MCF 10A (cell line): Measurements from ENCODE around the gene ARMH3. TPM values are rescaled to one million over a fixed set of nuclear protein-coding genes. Genes with fewer than 3 reads are reported as not detected.

Source experiments
- BruUV-seq: library from RNA; stranded (reverse); fragments of 400-500 nt; replicated peaks from 2 replicates; lab custom pipeline; 2021; lab: Mats Ljungman, UMichigan
- CTCF ChIA-PET: fragments of 300-600 bp; sonication (Branson Sonifier 250); formaldehyde crosslinking; extraction: SDS; loops from one replicate; lab custom pipeline; 2021; ENCODE audit warnings: antibody characterized with exemption, inconsistent platforms; lab: Yijun Ruan, JAX
- POLR2A ChIA-PET: fragments of 300-600, 350-650 bp; sonication (Branson Sonifier 250); formaldehyde crosslinking; extraction: SDS; loops from one replicate; lab custom pipeline; 2020; ENCODE audit warnings: antibody characterized with exemption, inconsistent platforms; lab: Yijun Ruan, JAX
- DNase-seq: peaks from one replicate; pipeline ENCODE4 v3.0.0-alpha.2; 2018; ENCODE audit not compliant: unreplicated experiment
- H3K27ac Mint-ChIP-seq: one replicate; pipeline ENCODE4 v1.8.0; 2022; ENCODE audit warnings: mild to moderate bottlenecking, low read depth, mixed read lengths; ENCODE audit not compliant: unreplicated experiment
- H3K27me3 Mint-ChIP-seq: one replicate; pipeline ENCODE4 v1.8.0; 2022; ENCODE audit warnings: mixed read lengths; ENCODE audit not compliant: insufficient read depth, unreplicated experiment
- H3K36me3 Mint-ChIP-seq: one replicate; pipeline ENCODE4 v1.8.0; 2022; ENCODE audit warnings: mild to moderate bottlenecking, moderate library complexity, mixed read lengths; ENCODE audit not compliant: insufficient read depth, unreplicated experiment
- H3K4me1 Mint-ChIP-seq: one replicate; pipeline ENCODE4 v1.8.0; 2022; ENCODE audit warnings: mixed read lengths; ENCODE audit not compliant: insufficient read depth, unreplicated experiment
- H3K4me3 Mint-ChIP-seq: one replicate; pipeline ENCODE4 v1.8.0; 2022; ENCODE audit warnings: mild to moderate bottlenecking, moderate library complexity, mixed read lengths; ENCODE audit not compliant: unreplicated experiment
- H3K9me3 Mint-ChIP-seq: one replicate; pipeline ENCODE4 v1.8.0; 2022; ENCODE audit warnings: mixed read lengths; ENCODE audit not compliant: unreplicated experiment
- intact Hi-C: fragments of 100-400 bp; cut with micrococcal nuclease; formaldehyde crosslinking; loops from 2 replicates; pipeline ENCODE4 v1.14.1; 2022
- total RNA-seq: library from RNA; stranded (reverse); gene quantifications from 2 replicates; pipeline ENCODE4 v1.2.3, GENCODE V29; 2022
- TF ChIP-seq, protein P1 (sequence below): fragments of 200-600 bp; IDR thresholded peaks from one replicate; pipeline ENCODE4 v1.8.0; 2022; ENCODE audit warnings: antibody characterized with exemption, mild to moderate bottlenecking; ENCODE audit not compliant: unreplicated experiment

The ARMH3 gene
- total RNA-seq, 1 experiment from 2014 or later: 17.6 TPM

DNA sequence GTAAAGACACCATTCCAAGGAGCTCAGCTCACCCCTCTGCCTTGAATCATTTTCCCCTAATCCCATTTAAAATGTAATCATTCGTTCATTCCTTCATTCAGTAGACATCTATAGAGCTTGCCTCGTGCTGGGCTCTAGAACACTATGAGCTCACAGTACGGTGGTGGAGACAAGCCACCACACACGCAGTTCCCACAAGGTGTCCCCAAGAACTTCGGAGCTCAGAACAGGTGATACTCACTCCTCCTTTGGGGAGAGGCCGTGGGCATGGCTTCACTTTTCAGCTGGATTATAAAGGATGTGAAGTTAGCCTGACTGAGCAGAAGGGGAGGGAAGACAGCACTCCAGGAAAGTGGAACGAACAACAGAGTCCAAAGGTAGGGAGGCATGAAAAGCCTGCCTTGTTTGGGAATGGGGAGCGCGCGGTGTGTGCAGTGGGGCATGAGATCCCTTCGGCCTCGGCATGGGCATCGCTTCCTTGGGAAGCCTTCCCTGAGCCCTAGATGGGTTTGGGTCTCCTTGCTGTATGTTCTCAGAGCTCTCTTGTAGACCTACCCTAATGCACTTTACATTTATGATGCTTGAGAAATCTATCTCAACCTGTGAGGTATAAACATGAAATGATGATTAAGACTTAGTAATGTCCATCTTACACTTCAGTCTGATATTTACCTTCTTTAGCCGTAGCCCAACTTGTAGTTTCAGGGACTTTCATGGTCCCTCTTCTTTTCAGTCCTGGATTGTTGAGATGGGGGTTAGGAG, 236.9 kb downstream of the ARMH3 start:
- peak overlapping the region; percentile 89 for H3K27ac Mint-ChIP-seq
- no peaks in the 10 kb centered on the region for H3K27me3 Mint-ChIP-seq
- H3K4me3 Mint-ChIP-seq: peak overlapping the region; percentile 84
- TF ChIP-seq, protein P1, sequence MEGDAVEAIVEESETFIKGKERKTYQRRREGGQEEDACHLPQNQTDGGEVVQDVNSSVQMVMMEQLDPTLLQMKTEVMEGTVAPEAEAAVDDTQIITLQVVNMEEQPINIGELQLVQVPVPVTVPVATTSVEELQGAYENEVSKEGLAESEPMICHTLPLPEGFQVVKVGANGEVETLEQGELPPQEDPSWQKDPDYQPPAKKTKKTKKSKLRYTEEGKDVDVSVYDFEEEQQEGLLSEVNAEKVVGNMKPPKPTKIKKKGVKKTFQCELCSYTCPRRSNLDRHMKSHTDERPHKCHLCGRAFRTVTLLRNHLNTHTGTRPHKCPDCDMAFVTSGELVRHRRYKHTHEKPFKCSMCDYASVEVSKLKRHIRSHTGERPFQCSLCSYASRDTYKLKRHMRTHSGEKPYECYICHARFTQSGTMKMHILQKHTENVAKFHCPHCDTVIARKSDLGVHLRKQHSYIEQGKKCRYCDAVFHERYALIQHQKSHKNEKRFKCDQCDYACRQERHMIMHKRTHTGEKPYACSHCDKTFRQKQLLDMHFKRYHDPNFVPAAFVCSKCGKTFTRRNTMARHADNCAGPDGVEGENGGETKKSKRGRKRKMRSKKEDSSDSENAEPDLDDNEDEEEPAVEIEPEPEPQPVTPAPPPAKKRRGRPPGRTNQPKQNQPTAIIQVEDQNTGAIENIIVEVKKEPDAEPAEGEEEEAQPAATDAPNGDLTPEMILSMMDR: no peak
- CTCF ChIA-PET: interaction anchor here (0.6 to 3.1 kb wide), 8 partner anchors 8 to 295 kb away, joined by 3 to 16 read pairs (median 4); no protein-coding TSS in a partner anchor
- intact Hi-C loops: loop anchor here (1.0 kb wide), 1 partner anchor 246 kb away; the partner anchor contains the start of gene HPS6
- POLR2A ChIA-PET: interaction anchor here (0.5 to 4.7 kb wide), 42 partner anchors 9 to 895 kb away, joined by 3 to 56 read pairs (median 4); partner anchors contain the start of genes ARL3, ARMH3, CUEDC2 and DPCD
- DNase-seq: no peak
- peaks cover 11% of the 10 kb centered on the region for H3K4me1 Mint-ChIP-seq
- TSS peak; percentile 71 for BruUV-seq
- H3K9me3 Mint-ChIP-seq: no peaks in the 10 kb centered on the region
- H3K36me3 Mint-ChIP-seq: peaks cover 15% of the 10 kb centered on the region

DNA sequence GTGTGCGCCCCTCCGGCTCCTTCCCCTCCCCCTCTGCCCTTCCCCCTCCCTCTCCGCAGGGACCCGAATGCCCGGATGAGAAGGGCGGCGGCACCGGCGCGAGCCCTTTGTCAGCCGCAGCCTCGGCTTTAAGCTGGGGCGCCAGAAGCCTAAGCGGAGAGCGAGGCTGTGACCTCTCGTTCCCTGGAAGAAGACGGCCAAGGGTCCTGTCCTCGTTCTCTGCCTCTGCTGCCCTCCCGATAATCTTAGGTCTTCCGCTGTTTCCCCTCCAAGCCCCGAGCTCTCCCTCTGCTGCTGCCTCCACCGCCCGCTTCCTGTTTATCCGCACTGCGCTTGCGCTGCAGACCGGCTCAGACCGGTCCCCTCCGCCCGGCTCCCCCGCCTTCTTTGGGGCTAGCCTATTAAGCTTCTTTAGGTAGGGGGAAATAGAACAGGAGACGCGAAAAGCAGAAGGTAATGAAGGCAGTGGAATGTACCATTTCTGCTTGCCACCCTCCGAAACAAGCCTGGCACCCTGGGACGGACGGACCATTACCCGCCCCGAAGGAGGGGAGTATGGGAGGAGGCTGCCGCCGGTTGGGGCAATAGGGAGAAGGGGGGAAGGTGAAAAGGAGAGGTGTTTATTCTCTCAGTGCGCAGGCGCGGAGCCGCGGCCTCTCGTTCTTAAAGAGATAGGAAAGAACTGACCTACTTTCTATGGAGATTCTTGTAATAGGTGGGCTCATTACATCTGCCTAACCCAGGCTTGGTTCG, 237.7 kb downstream of the ARMH3 start, which contains the start of gene OGA:
Gene OGA (minus strand): TSS at position 326 of the 753 bp plus-strand sequence. CDS start 422 bp downstream, outside the sequence.
- peak within 1 kb of the TSS; percentile 89 for H3K27ac Mint-ChIP-seq
- DNase-seq: peak; percentile 99
- H3K36me3 Mint-ChIP-seq: peaks cover 15% of the 10 kb centered on the region
- H3K9me3 Mint-ChIP-seq: no peaks in the 10 kb centered on the region
- peaks cover 16% of the 10 kb centered on the region for H3K4me1 Mint-ChIP-seq
- intact Hi-C loops: loop anchor here (1.0 kb wide), 1 partner anchor 247 kb away; the partner anchor contains the start of gene HPS6
- ChIA-PET POLR2A (interaction anchor here (0.5 to 4.7 kb wide), 50 partner anchors 9 to 1578 kb away, joined by 3 to 56 read pairs (median 4); partner anchors contain the start of genes ARL3, ARMH3, ATP5MK and CUEDC2), CTCF (interaction anchor here (0.6 to 3.1 kb wide), 7 partner anchors 9 to 296 kb away, joined by 3 to 16 read pairs (median 3); no protein-coding TSS in a partner anchor)
- BruUV-seq: no TSS peak
- no peaks in the 10 kb centered on the region for H3K27me3 Mint-ChIP-seq
- TF ChIP-seq, protein P1: no peak
- H3K4me3 Mint-ChIP-seq: peak within 1 kb of the TSS; percentile 84

DNA sequence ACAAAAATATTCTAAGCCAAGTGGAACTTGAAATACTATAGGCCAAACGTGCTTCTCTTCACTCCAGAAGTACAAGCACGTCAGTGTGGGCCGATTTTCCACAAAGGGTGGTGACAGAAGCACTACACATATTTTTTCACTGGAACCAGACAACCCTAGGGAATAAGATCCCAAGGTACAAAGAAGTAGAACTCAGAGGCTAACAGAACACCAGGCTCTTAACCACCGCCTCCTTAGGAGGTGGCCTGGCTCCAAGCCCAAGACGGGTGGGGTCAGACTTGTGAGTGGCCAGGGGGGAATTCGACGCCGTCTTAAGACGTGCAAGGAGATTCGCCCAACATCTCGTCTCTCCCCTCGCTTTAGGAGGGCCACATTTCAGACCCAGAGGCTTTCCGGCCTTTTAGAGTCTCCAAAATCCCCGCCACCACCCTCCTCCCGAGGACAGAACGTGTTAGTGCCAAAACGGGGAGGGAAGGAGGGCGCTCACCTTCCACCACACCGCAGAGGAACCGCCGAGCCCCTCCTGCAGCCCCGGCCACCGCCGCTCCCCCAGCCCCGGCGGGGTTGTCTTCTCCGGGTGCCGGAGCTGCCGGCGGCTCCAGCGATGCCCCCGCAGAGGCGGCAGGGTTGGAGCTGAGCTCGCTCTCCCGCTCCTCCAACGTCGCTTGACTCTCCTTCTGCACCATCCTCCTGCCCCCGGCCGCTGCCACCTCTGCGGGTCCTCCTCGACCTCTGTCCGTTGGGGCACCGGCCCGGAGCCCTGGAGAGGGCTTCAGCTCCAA, 238.4 kb downstream of the ARMH3 start:
- POLR2A ChIA-PET: interaction anchor here (0.6 to 4.7 kb wide), 45 partner anchors 9 to 1579 kb away, joined by 3 to 56 read pairs (median 4); partner anchors contain the start of genes ARL3, ARMH3, ATP5MK and CUEDC2
- H3K36me3 Mint-ChIP-seq: peaks cover 23% of the 10 kb centered on the region

More for the DNA sequence above, 238.4 kb downstream of the ARMH3 start:
- Mint-ChIP-seq H3K4me1 (peaks cover 20% of the 10 kb centered on the region), H3K27me3 (no peaks in the 10 kb centered on the region), H3K4me3 (peak overlapping the region; percentile 84), H3K27ac (peak overlapping the region; percentile 89), H3K9me3 (no peaks in the 10 kb centered on the region)
- DNase-seq: peak; percentile 97
- CTCF ChIA-PET: interaction anchor here (1.6 to 3.1 kb wide), 2 partner anchors 19 to 37 kb away, joined by 7 to 16 read pairs; no protein-coding TSS in a partner anchor
- TSS peak; percentile 27 for BruUV-seq
- TF ChIP-seq, protein P1: no peak
- intact Hi-C loops: loop anchor here (1.0 kb wide), 1 partner anchor 248 kb away; the partner anchor contains the start of gene HPS6
